Kidney (tissue), 11 donors: ENCODE measurements around the gene GOLGA8R. TPM values are rescaled to one million over a fixed set of nuclear protein-coding genes. Genes with fewer than 3 reads are reported as not detected.
A peak's percentile ranks its signal among the peaks of the same experiment; 100 is the strongest.
"Not testable (repeated sequence)": the region's sequence is repeated elsewhere in the genome, so short reads cannot be mapped to it uniquely, and the experiment has no call there.

ENCODE experiments used
- DNase-seq, 5 donors: peaks; one replicate each; pipeline ENCODE4 v3.0.0-alpha.2; 2013 to 2020
- FAIRE-seq: peaks from 2 replicates; lab custom pipeline; 2012; peaks lifted over from hg19 to GRCh38; lab: Jason Lieb, UNC
- H3K27ac ChIP-seq, 2 donors: one replicate each; pipeline ENCODE4 v1.7.0; 2013; ENCODE audit warnings: low read depth in 2 of 2, low read length in 2 of 2, inconsistent platforms in 1 of 2
- H3K27me3 ChIP-seq: one replicate; pipeline ENCODE4 v1.7.1; 2013; ENCODE audit warnings: low read length, inconsistent platforms; ENCODE audit not compliant: control insufficient read depth, insufficient read depth
- H3K36me3 ChIP-seq, 3 donors: one replicate each; pipeline versions ENCODE4 v1.7.0 to v1.7.1; 2013; ENCODE audit warnings: low read length in 3 of 3, control low read depth in 1 of 3, inconsistent platforms in 1 of 3; ENCODE audit not compliant: insufficient read depth in 3 of 3, control insufficient read depth in 2 of 3
- H3K4me1 ChIP-seq, 3 donors: one replicate each; pipeline versions ENCODE4 v1.7.0 to v1.7.1; 2013; ENCODE audit warnings: low read length in 3 of 3, inconsistent platforms in 1 of 3, low read depth in 1 of 3; ENCODE audit not compliant: control insufficient read depth in 2 of 3, insufficient read depth in 2 of 3
- H3K4me3 ChIP-seq, 3 donors: one replicate each; pipeline versions ENCODE4 v1.7.0 to v1.8.1; 2013; ENCODE audit warnings: low read length in 3 of 3, control low read depth in 1 of 3, inconsistent platforms in 1 of 3
- H3K9ac ChIP-seq, 3 donors: one replicate each; pipeline versions ENCODE4 v1.7.0 to v1.7.1; 2013; ENCODE audit warnings: low read length in 3 of 3, control low read depth in 1 of 3, inconsistent platforms in 1 of 3
- H3K9me3 ChIP-seq, 3 donors: one replicate each; pipeline versions ENCODE4 v1.7.0 to v1.7.1; 2013; ENCODE audit warnings: low read length in 3 of 3, control low read depth in 1 of 3, inconsistent platforms in 1 of 3; ENCODE audit not compliant: control insufficient read depth in 2 of 3, insufficient read depth in 1 of 3
- intact Hi-C: fragments of 100-400 bp; cut with DNase I; formaldehyde crosslinking; loops from one replicate; pipeline ENCODE4 v1.11.1; 2022
- polyA plus RNA-seq: library from polyadenylated mRNA; stranded (reverse); fragments of 350-450 nt; fragmentation: Illumina TruSeq; extraction: RNeasy Lipid Tissue Mini Kit (QIAGEN cat#74804); gene quantifications from one replicate; pipeline ENCODE4 v1.2.3, GENCODE V29; 2014; ENCODE audit warnings: low read depth, low replicate concordance; ENCODE audit not compliant: insufficient read depth
- total RNA-seq: library from RNA; stranded (reverse); fragmentation: NEBNext Ultra II Directional; extraction: Animal tissue kit (Norgen Biotek cat#: 25700); gene quantifications from one replicate; pipeline ENCODE4 v1.2.1, GENCODE V29; 2021
- donor health status: control.
- donor health status: control.
- donor health status: DM: yes; HTN: yes; CAD: no.
- donor health status: Normal renal cell carcinoma (clear cell type).

The GOLGA8R gene
- total and polyA plus RNA-seq, 2 donors from 2014 or later = 0.41 to 6.3 TPM

DNA sequence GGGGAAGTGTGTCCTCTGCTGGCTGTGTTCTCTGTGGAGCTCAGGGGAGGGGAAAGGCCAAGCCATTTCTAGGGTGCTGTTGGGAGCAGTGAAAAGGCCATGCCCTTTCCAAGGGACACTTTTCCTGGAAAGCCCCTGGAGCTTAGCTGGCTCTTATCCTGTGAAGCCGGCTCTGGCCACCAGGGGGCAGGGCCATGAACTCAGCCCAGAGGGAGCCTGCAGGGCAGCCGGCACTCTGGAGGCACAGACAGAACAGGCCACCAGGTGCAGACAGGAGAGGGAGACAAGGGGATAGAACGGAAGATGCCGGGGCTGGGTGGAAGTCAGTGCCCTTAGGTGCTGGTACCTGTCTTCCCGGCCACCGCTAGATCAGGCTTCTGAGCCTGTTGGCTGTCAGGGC is 15.1 kb downstream of the GOLGA8R start:
- H3K36me3 ChIP-seq, H3K9ac ChIP-seq, H3K4me1 ChIP-seq, H3K27ac ChIP-seq, H3K4me3 ChIP-seq, intact Hi-C loops, H3K27me3 ChIP-seq, H3K9me3 ChIP-seq, FAIRE-seq: not testable (repeated sequence)
- DNase-seq = peak in 1 of 5 donors; percentile 70

DNA sequence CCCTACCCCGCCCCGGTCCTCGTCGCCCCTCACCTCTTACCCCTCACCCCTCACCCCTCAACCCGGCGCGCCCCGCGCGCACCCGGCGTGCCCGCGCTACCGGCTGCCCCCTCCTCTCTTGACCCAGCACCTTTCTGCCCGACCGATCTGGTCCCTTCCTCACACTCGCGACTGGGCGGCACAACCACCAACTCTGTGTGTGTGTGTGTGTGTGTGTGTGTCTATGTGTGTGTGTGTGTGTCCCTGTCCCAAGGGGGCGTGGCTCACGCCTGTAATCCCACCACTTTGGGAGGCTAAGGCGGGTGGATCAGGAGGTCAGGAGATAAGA is 20.4 kb downstream of the GOLGA8R start:
- H3K9ac ChIP-seq, H3K36me3 ChIP-seq, FAIRE-seq, intact Hi-C loops, DNase-seq, H3K4me1 ChIP-seq, H3K4me3 ChIP-seq, H3K9me3 ChIP-seq, H3K27me3 ChIP-seq, H3K27ac ChIP-seq: not testable (repeated sequence)

DNA sequence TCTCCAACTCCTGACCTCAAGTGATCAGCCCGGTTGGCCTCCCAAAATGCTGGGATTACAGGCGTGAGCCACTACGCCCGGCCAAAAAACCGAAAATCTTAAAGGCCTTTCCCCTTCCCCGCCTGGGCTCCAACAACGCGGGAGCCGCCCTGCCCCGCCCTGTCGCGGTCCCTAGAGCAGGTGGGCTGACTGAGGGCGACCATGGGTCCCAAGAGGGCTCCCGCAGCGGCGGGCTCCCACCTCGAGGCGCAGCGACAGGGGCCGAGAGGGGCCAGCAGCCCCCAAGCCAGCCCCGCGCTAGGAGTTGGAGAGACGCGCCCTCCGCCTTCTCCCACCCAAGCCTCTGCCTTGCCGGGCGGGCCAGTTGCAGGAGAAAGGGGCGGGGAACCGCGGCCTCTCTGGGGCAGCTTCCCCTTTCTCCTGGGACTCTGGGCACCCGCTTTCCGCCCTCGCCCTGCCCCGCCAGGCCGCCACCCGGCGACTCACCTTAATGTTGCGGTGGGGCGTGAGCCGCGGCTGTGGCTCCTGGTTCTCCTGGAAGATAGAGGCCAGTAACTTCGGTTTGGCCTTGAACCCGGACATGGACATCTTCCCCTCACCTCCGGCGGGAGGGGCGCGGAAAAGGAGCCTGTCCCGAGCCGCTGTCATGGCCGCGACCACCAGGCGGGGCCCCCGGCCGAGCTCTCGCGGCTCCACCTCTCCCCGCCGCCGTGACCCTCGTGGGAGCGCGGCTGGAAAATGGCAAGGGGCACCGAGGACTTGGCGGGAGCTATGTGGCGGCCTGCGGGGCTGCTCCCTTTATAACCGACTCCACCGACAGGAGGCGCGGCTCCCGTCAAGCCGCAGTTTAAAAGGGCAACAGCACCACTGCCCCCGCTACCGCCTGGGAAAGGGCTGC is 21.0 kb downstream of the GOLGA8R start, which contains the start of gene CHRFAM7A:
CHRFAM7A (minus strand) TSS at position 775 of the 898 bp plus-strand sequence. CDS start 10,189 bp downstream, outside the sequence.
- H3K27me3 ChIP-seq, H3K9me3 ChIP-seq, H3K4me1 ChIP-seq, intact Hi-C loops, FAIRE-seq, H3K4me3 ChIP-seq, H3K9ac ChIP-seq, H3K27ac ChIP-seq, H3K36me3 ChIP-seq: not testable (repeated sequence)
- peak in 1 of 5 donors; percentile 9 for DNase-seq

DNA sequence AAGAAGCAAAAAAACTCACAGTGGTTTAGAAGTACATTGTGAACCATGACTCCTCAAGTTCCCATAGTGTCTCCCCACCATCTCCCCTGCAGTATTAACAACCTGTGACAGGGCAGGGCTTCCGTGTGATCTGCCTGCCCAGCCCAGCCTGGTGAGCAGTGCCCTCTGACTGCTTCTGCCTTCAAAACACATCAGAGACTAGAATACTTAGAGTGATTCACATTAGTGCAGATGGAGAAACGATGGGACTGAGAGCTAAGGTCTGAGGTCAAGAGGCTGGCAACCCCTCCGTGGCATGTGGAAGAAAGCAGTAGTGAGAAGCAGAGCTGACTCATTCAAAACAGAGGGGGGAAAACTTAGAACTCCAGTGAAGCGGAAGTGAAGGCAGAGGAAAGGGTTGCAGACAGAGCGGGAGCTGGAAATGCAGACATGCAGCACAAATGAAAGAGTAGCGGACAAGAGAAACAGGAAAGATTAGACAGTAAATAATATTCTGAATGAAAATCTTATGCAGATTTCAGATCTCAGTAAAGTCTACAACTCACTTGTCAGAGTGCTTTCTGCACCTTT is 27.7 kb downstream of the GOLGA8R start:
- FAIRE-seq, intact Hi-C loops: not testable (repeated sequence)

DNA sequence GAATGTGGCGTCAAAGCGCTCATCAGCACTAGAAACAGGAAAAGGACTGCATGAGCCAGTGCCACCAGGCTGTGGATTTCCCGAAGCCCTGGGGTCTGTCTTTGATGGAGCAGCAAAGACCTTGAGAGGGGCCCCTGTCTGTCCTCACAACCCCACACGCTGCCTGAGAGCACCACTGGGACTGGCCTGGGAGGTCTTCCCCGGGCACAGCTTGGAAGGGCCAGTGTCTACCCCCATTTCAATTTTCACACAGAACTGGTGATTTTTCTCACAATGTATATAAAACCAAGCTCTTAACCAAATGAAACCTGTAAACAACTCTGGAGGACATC is 37.0 kb downstream of the GOLGA8R start:
- H3K4me3 ChIP-seq, intact Hi-C loops, H3K36me3 ChIP-seq, H3K4me1 ChIP-seq, DNase-seq, H3K27me3 ChIP-seq, H3K9me3 ChIP-seq, H3K27ac ChIP-seq, H3K9ac ChIP-seq, FAIRE-seq: not testable (repeated sequence)

More for the DNA sequence above, 27.7 kb downstream of the GOLGA8R start:
- not testable (repeated sequence) for H3K9ac ChIP-seq, H3K27ac ChIP-seq, H3K9me3 ChIP-seq, H3K27me3 ChIP-seq, H3K36me3 ChIP-seq, DNase-seq, H3K4me1 ChIP-seq, H3K4me3 ChIP-seq

DNA sequence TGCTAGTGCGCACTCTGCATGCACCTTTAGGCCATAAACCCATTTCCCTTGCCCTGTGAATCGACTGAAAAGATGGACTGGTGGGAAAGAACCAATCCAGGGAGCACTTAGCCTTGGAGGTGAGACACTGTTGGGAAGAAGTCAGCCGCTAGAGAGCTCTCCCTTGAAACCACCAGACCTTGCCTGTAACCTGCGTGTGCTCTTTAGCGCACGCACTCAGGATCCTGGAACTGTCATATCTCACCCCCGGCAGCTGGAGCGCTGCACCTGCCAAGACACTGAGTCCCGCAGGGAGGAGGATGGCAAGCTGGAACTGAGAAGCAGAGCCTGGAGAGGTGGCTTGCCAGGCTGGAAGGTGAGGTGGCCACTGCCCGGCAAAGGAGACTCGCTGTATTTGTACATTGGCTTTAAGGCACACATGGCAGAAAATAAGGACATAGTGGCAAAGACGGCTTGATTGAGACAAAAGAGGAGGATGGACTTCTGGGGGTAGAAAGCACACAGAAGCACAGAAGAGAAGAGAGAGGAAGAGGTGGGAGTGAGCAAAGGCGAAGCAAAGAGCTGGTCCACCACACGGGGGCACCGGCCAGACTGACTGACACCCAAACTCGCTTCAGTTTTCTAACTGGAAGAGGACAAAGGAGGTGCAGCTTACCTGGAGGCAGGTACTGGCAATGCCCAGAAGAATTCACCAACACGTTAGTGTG is 37.5 kb downstream of the GOLGA8R start:
- intact Hi-C loops, H3K9ac ChIP-seq, H3K27me3 ChIP-seq, H3K9me3 ChIP-seq, H3K36me3 ChIP-seq, H3K27ac ChIP-seq, H3K4me3 ChIP-seq, DNase-seq, FAIRE-seq, H3K4me1 ChIP-seq: not testable (repeated sequence)

DNA sequence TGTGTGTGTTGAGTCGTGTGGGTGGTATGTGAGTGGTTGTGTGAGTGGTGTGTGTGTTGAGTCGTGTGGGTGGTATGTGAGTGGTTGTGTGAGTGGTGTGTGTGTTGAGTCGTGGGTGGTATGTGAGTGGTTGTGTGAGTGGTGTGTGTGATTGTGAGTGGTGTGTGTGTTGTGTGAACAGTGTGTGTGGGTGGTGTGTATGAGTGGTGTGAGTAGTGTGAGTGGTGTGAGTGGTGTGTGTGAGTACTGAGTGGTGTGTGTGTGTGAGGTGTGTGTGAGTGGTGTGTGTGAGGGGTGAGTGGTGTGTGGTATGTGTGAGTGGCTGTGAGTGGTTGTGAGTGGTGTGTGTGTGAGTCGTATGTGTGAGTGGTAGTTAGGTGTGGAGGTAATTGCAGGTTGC is 38.2 kb downstream of the GOLGA8R start:
- FAIRE-seq, intact Hi-C loops, H3K9ac ChIP-seq, H3K36me3 ChIP-seq, H3K9me3 ChIP-seq, H3K4me1 ChIP-seq, H3K4me3 ChIP-seq, H3K27ac ChIP-seq, H3K27me3 ChIP-seq: not testable (repeated sequence)
- peak in 2 of 5 donors; percentile 4 to 19 for DNase-seq

DNA sequence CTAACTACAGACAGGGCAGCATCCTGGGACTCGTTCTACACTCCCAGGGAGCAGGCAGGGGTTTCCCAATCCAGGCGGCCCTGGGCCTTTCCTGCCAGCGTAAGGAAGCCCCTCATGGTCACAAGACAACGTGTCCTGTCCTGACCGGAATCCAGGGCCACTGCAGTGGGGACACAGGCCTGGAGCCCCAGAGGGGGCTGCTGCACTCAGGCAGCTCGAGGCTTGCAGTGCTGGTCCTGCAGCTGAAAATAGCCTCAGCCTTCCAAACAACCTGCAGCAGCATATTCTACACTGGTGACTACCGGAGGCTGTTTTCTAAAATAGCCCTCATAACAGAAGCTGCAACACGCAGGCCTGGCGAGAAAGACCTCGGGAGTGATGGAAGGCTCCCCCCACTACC is 39.2 kb downstream of the GOLGA8R start:
- intact Hi-C loops, H3K27me3 ChIP-seq, H3K4me1 ChIP-seq, H3K36me3 ChIP-seq, H3K9me3 ChIP-seq, H3K27ac ChIP-seq, FAIRE-seq, H3K9ac ChIP-seq, H3K4me3 ChIP-seq: not testable (repeated sequence)
- DNase-seq = peak in 1 of 5 donors; percentile 56
